HG03108 (cell line): Measurements from ENCODE around the gene HGFAC.

Experiments used
- ATAC-seq: cut with Tn5 transposase; IDR thresholded peaks from one replicate; pipeline ENCODE4 v1.9.1; 2021; ENCODE audit warnings: moderate library complexity; ENCODE audit not compliant: unreplicated experiment

The HGFAC gene

GRCh38 chr4:3471886-3472285 is 30.1 kb downstream of the HGFAC start:
- ATAC-seq = no peak

GRCh38 chr4:3472411-3473141 is 30.8 kb downstream of the HGFAC start:
- ATAC-seq = no peak

- ATAC-seq = no peak
Observed at GRCh38 chr4:3473181-3473950, 31.6 kb downstream of the HGFAC start.

GRCh38 chr4:3473996-3474765 is 32.4 kb downstream of the HGFAC start:
- ATAC-seq = no peak

GRCh38 chr4:3475041-3475712 is 33.4 kb downstream of the HGFAC start:
- ATAC-seq = no peak

- no peak for ATAC-seq
Observed at GRCh38 chr4:3475713-3476260, 34.0 kb downstream of the HGFAC start.

GRCh38 chr4:3476341-3476747 is 34.6 kb downstream of the HGFAC start:
- ATAC-seq = no peak

- no peak for ATAC-seq
Observed at GRCh38 chr4:3476936-3477749, 35.4 kb downstream of the HGFAC start.

GRCh38 chr4:3477750-3478430 is 36.1 kb downstream of the HGFAC start:
- ATAC-seq = no peak

GRCh38 chr4:3478446-3479357 is 36.9 kb downstream of the HGFAC start:
- no peak for ATAC-seq

GRCh38 chr4:3479358-3480101 is 37.8 kb downstream of the HGFAC start:
- ATAC-seq = no peak

GRCh38 chr4:3480528-3481112 is 38.9 kb downstream of the HGFAC start:
- no peak for ATAC-seq

GRCh38 chr4:3481113-3481531 is 39.4 kb downstream of the HGFAC start:
- ATAC-seq = no peak

- ATAC-seq = no peak
Observed at GRCh38 chr4:3481783-3482393, 40.1 kb downstream of the HGFAC start.

GRCh38 chr4:3482707-3483106 is 40.9 kb downstream of the HGFAC start:
- no peak for ATAC-seq

- ATAC-seq = no peak
Observed at GRCh38 chr4:3483471-3483921, 41.7 kb downstream of the HGFAC start.
